DMS79 (cell line): ENCODE data around the gene GAS2L3.
"Not testable (repeated sequence)": the region's sequence is repeated elsewhere in the genome, so short reads cannot be mapped to it uniquely, and the experiment has no call there.

Source experiments
- DNase-seq: peaks from one replicate; lab custom pipeline; 2025; lab: John Stamatoyannopoulos, UW

Gene GAS2L3

GRCh38 chr12:100574187-100575074, 947 bp downstream of the GAS2L3 start:
- peak; percentile 13 for DNase-seq

GRCh38 chr12:100576331-100577036, 3.0 kb downstream of the GAS2L3 start:
- DNase-seq: no peak

- no peak for DNase-seq
Measured at GRCh38 chr12:100578923-100579322, 5.4 kb downstream of the GAS2L3 start.

- no peak for DNase-seq
Measured at GRCh38 chr12:100579844-100580243, 6.4 kb downstream of the GAS2L3 start.

GRCh38 chr12:100584256-100584655, 10.8 kb downstream of the GAS2L3 start:
- DNase-seq: no peak

- no peak for DNase-seq
Measured at GRCh38 chr12:100591979-100592378, 18.5 kb downstream of the GAS2L3 start.

- no peak for DNase-seq
Measured at GRCh38 chr12:100593490-100593889, 20.0 kb downstream of the GAS2L3 start.

- DNase-seq: no peak
Measured at GRCh38 chr12:100601626-100602025, 28.1 kb downstream of the GAS2L3 start.

GRCh38 chr12:100602997-100603396, 29.5 kb downstream of the GAS2L3 start:
- DNase-seq: not testable (repeated sequence)

GRCh38 chr12:100608776-100609175, 35.3 kb downstream of the GAS2L3 start:
- DNase-seq: no peak

- no peak for DNase-seq
Measured at GRCh38 chr12:100610666-100611430, 37.4 kb downstream of the GAS2L3 start.

GRCh38 chr12:100612606-100613005, 39.1 kb downstream of the GAS2L3 start:
- peak; percentile 9 for DNase-seq

GRCh38 chr12:100624571-100624970, 51.1 kb downstream of the GAS2L3 start:
- DNase-seq: no peak

- no peak for DNase-seq
Measured at GRCh38 chr12:100632445-100632892, 59.0 kb downstream of the GAS2L3 start.

GRCh38 chr12:100633082-100633785, 59.8 kb downstream of the GAS2L3 start:
- DNase-seq: not testable (repeated sequence)

GRCh38 chr12:100643246-100643645, 69.8 kb downstream of the GAS2L3 start:
- DNase-seq: peak; percentile 84

GRCh38 chr12:100646896-100647295, 73.4 kb downstream of the GAS2L3 start:
- no peak for DNase-seq

GRCh38 chr12:100651108-100651507, 77.6 kb downstream of the GAS2L3 start:
- no peak for DNase-seq

- no peak for DNase-seq
Measured at GRCh38 chr12:100651694-100652093, 78.2 kb downstream of the GAS2L3 start.

GRCh38 chr12:100652488-100652887, 79.0 kb downstream of the GAS2L3 start:
- no peak for DNase-seq

GRCh38 chr12:100656141-100656540, 82.7 kb downstream of the GAS2L3 start:
- DNase-seq: no peak

GRCh38 chr12:100656856-100657255, 83.4 kb downstream of the GAS2L3 start:
- DNase-seq: peak; percentile 1
